ENCODE data around the gene AHCYL2. TPM values are rescaled to one million over a fixed set of nuclear protein-coding genes. Genes with fewer than 3 reads are reported as not detected.
A peak's percentile ranks its signal among the peaks of the same experiment; 100 is the strongest.
"Not testable (repeated sequence)": the region's sequence is repeated elsewhere in the genome, so short reads cannot be mapped to it uniquely, and the experiment has no call there.

Gene AHCYL2
- polyA plus RNA-seq, 12 donors = 13.2 to 24.8 (median 16.1) TPM; not detected in 1

DNA sequence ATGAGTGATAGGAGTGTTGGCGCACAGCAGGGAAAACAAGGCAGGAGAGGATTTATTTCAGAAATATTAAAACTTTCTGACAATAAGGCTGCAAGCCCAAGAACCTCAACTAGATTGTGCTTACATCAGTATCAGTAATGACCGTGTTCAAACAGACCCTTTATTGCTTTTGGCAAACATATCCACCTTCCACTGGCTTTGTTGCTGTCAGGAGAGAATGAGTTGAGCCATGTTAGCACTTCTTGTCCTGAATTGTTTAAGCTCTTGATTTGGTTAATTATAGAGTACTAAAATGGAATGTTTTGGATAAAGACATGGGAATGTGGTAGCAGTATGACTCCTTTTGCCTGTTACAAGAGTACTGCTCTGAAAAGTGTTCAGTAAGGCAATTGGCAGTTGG lies 3.8 kb downstream of the AHCYL2 start:
- DNase-seq = no peak

DNA sequence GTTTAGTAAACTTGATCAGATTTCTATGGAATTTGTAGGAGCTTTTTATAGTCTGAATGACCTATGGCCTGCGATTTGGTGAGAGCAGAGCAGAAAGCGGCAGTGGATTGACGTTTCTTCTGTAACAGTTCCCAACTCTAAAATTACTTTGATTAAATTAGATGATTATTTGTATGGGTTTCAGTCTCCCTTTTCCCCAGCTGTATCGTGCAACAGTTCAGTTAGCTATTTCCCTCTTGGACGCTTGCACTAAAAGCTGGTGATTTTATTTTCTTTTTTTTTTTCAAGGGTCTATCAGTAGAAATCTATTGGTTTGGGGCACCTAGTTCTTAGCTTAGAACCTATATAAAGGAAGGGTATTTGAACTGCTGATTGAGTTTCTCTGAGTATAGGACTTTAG lies 6.8 kb downstream of the AHCYL2 start:
- no peak for DNase-seq

DNA sequence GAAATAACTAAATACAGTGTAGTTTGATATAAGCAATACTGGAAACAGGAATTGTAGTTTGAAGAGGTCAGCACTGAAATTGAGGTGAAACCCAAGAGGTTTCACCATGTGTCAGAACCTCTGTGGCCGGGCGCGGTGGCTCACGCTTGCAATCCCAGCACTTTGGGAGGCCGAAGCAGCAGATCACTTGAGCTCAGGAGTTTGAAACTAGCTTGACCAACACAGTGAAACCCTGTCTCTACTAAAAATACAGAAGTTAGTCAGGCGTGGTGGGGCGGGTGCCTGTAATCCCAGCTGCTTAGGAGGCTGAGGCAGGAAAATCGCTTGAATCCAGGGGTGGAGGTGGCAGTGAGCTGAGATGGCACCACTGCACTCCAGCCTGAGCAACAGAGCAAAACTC lies 13.7 kb downstream of the AHCYL2 start:
- no peak for DNase-seq

- DNase-seq = no peak
These were observed 15.4 kb downstream of the AHCYL2 start for GRCh38 chr7:129240119-129240820.

GRCh38 chr7:129244220-129244619 lies 19.4 kb downstream of the AHCYL2 start:
- no peak for DNase-seq

GRCh38 chr7:129245533-129245932 lies 20.7 kb downstream of the AHCYL2 start:
- no peak for DNase-seq

GRCh38 chr7:129247087-129247486 lies 22.3 kb downstream of the AHCYL2 start:
- DNase-seq = no peak

DNA sequence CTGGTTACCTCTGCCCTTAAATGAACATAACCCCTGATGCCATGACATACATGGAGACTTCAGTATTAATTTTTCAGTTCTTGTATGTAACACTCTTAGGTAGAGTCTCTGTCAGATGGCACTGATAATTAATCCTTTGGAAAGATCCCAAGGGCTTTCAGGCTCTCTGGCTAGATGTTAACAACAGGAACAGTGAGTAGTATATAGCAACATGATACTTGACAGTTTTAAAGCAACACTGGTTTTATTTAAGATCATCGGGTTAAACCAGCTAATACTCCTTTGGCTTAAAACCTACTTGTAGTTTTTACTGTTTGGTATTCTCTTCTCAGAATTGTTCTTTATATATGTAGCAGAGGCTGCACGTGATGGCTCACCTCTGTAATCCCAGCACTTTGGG lies 27.3 kb downstream of the AHCYL2 start:
- no peak for DNase-seq

GRCh38 chr7:129252603-129253002 lies 27.8 kb downstream of the AHCYL2 start:
- DNase-seq = not testable (repeated sequence)

- DNase-seq = no peak
These were observed 31.0 kb downstream of the AHCYL2 start for GRCh38 chr7:129255800-129256199.

DNA sequence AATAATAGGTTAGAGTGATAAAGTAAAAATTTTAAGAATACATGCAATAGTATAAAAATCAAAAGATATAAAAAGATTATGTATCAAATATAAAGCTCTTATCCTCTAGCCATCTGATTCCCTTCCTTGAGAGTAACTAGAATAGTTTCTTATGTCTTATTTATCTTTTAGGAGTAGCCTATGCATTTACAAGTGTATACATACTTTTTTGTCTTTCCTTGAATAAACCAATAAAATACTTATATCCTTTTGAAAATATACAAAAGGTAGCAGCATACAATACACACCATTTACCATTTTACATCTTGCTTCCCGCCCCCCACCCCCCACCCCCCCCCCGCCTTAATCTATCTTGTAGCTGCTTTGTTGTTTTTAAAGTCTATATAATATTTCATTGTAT lies 31.4 kb downstream of the AHCYL2 start:
- no peak for DNase-seq

GRCh38 chr7:129257168-129257567 lies 32.3 kb downstream of the AHCYL2 start:
- DNase-seq = no peak

DNA sequence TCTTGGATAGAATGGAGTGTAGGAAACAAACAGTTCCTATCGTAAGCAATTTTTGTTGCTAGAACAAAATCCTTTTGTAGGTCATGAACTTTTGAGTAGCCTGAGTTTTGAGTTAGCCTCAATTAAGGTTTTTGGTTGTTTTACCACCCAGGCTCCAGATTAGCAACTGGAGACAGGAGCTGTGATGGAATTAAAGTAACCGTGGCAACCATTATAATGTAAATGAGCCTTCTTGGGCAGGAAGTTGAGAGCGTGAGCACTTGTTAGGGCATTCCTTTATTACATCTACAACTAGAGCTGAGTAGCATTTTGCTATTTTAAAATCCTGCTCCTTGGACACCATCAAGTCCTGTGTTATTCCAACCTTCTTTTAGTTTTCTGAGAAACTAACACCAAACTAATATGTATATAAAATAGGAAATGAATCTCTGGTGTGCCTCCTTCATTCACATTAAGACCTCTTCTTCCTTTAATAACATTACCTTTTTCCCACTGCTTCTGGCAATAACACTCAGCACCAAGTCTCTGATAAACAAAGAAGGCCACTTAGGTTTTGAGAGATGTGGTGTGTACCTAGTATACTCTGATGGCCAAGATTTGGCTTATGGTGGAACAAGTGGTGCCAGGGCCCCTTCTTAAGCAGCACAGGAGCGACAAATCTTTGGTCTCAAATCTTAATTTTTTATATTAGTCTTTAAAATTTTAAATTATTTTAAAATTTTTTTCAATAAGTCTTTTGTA lies 34.0 kb downstream of the AHCYL2 start:
- no peak for DNase-seq

DNA sequence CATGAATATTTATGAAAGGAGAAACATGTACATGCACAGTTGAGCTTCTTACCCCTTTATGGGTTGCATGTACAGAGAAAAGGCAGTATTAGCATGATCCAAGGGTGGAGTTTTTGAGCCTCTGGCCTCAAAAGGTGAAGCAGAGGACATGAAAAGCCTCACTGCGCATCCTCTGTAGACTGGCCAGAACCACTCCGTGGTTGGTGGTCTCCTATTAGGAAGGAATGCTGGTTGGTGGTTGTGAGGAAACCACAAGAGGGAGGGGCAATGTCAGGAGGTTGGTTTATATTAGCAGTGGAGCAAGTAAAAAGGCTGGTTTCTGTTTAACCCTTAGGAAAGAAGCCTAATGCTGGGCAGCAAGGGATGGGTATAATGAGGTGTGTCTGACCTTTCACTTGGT lies 37.5 kb downstream of the AHCYL2 start:
- DNase-seq = no peak

GRCh38 chr7:129263168-129263567 lies 38.3 kb downstream of the AHCYL2 start:
- DNase-seq = no peak

DNA sequence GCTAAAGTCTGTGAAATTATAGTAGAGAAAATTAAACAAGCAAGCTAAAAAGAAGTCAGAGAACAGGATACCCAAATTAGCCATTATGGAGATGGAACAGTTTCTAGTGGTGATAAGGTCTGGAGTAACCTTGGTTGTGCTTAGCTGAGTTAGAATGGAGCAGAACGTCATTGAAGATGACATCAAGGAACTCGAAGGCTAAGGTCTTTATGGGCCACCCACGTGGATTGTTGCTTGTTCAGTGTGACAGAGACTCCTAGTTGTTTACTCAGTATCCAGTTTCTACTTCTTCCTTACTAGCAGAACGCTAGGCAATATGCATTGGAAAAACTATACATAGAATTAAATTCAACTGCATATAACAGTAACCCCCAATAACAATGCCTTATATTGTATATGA lies 39.7 kb downstream of the AHCYL2 start:
- DNase-seq = no peak

- no peak for DNase-seq
These were observed 40.5 kb downstream of the AHCYL2 start for GRCh38 chr7:129265328-129265727.

- DNase-seq = no peak
These were observed 41.4 kb downstream of the AHCYL2 start for GRCh38 chr7:129266181-129266580.

DNA sequence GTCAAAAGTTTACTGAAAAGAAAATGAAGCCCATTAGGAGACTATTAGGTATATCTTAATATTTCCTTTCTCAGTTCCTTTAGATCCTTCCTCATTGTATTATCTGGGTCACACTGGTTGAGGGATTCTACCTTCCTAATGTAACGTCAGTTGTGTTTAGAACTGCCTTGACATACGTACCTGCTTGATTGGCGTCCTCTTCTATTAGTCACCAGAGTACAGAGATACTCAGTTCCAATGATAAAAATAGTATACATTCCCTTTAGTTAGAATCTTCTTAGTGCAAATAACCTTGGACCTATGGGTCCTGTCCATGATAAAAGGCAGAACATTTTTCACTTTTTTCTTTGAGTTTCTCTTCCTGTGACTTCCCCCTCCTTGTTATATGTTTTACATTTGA lies 45.2 kb downstream of the AHCYL2 start:
- no peak for DNase-seq

- peak; percentile 13 for DNase-seq
These were observed 46.9 kb downstream of the AHCYL2 start for GRCh38 chr7:129271500-129272355.

- DNase-seq = no peak
These were observed 49.1 kb downstream of the AHCYL2 start for GRCh38 chr7:129273936-129274335.

GRCh38 chr7:129277629-129278028 lies 52.8 kb downstream of the AHCYL2 start:
- DNase-seq = no peak

- no peak for DNase-seq
These were observed 53.9 kb downstream of the AHCYL2 start for GRCh38 chr7:129278688-129279087.
